Fibroblast of lung (primary cell): Measurements from ENCODE around the gene ADIPOQ.

Experiments
- EZH2 ChIP-seq: IDR thresholded peaks from 2 replicates; pipeline ENCODE4 v1.5.1; 2012; ENCODE audit warnings: low read length, control low read depth, mild to moderate bottlenecking; ENCODE audit errors: missing control alignments
- TF ChIP-seq, protein P1 (sequence below), 2 donors: IDR thresholded peaks in 1 of 2; conservative IDR thresholded peaks in 1 of 2; 1 replicate in 1 of 2; 2 replicates in 1 of 2; pipeline ENCODE4 v1.5.1; 2011 to 2012; ENCODE audit warnings: low read length in 2 of 2, control low read depth in 1 of 2, inconsistent platforms in 1 of 2, low read depth in 1 of 2, mild to moderate bottlenecking in 1 of 2

DNA sequence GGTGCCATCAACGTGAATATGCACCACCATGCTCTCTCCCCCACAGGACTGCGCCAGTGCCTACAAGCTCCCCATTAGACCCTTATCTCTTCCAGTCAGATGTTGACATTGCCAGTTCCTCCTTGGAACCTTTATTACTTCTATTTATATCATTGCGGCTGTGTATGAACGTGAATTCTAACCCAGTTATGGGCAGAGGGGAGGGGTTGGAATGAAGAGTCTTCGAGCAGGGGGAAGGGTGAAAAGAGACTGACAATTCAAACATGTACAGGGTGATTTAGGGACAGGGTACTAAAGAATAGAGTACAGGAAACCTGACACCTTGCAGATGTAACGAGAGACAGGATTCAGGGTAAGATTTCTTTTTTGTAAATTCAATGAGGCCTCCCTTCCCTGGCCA, 46.1 kb downstream of the ADIPOQ start:
- TF ChIP-seq, protein P1, sequence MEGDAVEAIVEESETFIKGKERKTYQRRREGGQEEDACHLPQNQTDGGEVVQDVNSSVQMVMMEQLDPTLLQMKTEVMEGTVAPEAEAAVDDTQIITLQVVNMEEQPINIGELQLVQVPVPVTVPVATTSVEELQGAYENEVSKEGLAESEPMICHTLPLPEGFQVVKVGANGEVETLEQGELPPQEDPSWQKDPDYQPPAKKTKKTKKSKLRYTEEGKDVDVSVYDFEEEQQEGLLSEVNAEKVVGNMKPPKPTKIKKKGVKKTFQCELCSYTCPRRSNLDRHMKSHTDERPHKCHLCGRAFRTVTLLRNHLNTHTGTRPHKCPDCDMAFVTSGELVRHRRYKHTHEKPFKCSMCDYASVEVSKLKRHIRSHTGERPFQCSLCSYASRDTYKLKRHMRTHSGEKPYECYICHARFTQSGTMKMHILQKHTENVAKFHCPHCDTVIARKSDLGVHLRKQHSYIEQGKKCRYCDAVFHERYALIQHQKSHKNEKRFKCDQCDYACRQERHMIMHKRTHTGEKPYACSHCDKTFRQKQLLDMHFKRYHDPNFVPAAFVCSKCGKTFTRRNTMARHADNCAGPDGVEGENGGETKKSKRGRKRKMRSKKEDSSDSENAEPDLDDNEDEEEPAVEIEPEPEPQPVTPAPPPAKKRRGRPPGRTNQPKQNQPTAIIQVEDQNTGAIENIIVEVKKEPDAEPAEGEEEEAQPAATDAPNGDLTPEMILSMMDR (conservative IDR thresholded peaks at IDR 0.05 in 1 of 2, IDR thresholded peaks at IDR 0.05 in 1 of 2; ENCODE audit: low read depth in 1 of 2, low read length in 2 of 2): no peak
- TF ChIP-seq EZH2: no peak
